RPMI7951 (cell line): ENCODE data around the gene PVALEF. TPM values are rescaled to one million over a fixed set of nuclear protein-coding genes. Genes with fewer than 3 reads are reported as not detected.

Experiments
- DNase-seq: peaks from one replicate; pipeline ENCODE4 v3.0.0-alpha.2; 2012; ENCODE audit warnings: low read depth
- total RNA-seq: library from RNA; depleted of rRNA; stranded (reverse); fragments of >200 nt; shearing (Covaris generic); gene quantifications from 2 replicates; pipeline ENCODE4 v1.2.3, GENCODE V29; 2014

The PVALEF gene
- total RNA-seq, 1 experiment from 2014 or later: not detected

DNA sequence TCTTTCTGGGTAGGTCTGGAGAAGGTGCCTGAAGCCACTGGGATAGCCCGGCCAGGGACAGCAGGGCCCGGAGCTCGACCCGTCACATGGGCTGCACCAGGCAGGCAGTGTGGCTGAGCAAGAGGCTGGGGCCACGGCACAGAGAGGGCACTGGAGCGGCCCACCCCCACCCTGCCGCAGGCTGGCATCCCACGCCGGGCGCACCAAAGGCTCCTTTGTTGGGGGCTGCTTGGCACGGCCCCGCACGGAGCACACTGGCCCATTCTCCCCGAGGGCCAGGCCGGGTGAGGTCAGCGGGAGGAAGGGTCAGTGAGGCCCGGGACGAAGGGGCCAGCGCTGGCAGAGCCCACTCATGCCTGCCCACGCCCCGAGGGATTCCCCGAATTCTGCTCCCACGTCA is 36.5 kb upstream of the PVALEF start:
- no peak for DNase-seq

DNA sequence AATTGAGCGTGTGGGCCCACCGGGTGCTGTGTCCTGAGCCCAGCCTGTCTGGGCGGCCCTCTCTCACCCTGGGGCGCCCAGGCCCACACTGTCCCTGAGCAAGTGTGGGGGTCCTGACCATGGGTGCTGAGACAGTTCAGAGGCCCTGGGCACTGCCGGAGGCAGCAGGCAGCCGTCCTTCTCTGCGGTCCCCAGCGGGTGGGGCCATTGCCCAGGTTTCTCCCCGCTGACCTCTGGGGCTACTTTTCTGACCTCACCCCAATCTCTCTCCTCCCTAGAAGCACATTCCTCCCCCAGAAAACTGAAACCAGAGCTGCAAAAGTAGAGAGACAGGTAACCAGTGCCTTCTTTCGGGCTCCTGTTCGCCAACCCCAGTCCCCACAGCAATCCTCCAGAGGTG is 36.0 kb upstream of the PVALEF start:
- DNase-seq: no peak

DNA sequence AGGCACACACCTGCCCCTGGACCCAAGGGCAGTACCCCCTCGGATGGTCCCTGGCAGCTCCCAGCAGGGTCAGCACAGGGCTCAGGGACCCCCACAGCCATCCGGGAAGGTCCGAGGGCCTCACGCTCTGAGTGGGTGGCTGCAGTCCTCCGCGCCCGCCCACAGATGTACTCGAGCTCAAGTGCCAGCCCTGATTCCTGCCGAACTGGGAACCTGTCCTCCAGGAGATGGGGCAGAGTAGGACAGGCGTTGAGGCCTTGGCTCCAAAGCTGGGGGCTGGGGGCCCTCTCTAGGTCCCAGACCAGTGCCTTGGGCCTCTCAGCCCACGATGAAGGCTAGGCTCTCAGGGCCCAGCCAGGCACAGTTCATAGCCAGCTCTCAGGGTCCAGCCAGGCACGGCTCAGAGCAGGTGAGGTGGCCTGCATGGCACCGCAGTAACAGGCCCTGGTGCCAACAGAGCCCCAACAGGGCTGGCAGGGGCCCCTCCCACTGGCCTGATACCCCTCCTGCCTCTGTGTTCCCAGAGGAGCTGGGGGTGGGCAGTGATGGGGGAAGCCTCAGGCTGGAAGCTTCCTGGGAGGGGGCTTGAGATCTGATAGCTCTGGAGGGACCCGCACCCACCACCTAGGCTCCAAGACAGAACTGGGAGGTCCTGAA is 35.5 kb upstream of the PVALEF start:
- DNase-seq: no peak

DNA sequence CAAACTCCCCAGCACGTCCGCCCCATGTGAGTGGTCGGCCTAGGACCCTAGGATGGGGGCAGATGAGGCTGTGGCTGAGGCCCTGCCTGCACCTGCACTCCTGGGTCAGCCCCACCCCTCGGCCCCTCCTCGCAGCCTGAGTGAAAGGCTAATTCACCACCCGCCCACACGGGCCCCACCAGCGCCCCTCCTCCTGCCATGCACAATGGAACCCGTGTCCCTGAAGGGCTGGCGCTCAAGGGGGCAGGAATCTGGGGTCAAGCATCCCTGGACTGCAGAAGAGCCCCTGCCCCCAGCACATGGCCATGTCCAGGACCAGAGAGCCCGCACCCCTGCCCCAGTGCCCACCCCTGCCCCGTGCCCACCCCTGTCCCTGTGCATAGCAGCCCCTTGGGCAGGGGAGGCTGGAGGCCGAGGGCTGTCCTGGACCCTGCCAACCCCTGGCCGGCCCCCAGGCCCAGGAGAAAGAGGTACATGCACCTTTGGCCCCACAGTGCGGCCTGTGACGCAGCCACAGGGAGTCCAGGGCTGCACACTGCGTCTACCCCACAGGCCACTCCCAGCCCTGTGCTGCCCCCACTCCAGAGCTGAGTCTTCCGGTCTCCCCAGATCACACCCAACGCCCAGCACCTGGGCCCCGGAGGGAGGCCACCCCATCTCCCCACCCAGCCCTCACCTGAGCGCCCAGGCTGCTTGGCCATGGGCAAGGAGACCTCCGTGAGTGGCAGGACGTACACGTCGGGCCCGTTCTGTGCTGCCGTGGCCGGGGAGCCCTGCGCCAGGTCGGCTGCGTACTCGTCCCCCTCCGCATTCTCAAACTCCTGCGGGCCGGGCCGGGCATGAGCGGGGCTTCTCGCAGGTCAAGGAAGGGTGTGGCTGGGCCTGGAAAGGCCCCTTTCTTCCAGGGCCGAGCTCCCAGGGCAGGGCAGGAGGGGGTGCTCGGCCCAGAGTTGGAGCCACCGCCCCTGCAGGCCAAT is 34.6 kb upstream of the PVALEF start:
- DNase-seq: no peak

DNA sequence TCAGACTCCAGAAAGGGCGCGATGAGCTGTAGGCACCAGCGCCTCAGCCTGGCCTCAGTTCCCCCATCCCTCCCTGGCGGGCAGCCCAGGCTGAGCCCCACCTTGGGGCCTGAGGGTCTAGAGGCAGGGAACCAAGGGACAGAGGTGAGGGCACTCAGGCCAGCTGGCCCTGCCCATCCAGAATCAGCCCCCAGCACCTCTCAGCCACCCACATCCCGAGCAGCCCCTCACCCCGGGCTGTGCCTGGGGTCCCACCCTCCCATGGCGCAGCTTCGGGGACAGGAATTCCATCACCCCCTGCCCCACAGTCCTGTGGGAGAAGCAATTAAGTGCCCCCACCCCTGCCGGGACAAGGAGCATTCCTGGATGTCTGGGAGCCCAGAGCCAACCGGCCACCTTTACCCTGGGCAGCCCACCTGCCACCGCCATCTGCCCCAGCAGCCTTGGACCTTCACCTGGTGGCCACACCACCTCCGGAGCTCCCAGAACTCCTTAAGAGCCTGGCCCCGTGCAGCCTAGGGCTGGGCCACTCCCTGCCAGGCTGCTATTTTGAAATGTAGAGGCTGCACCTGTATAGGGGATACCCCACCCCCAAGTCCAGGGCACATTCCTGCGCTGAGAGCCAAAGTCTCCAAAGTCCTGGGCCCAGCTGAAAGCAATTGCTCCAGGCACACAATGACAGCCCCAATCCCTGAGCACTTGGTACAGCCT is 33.7 kb upstream of the PVALEF start:
- no peak for DNase-seq

DNA sequence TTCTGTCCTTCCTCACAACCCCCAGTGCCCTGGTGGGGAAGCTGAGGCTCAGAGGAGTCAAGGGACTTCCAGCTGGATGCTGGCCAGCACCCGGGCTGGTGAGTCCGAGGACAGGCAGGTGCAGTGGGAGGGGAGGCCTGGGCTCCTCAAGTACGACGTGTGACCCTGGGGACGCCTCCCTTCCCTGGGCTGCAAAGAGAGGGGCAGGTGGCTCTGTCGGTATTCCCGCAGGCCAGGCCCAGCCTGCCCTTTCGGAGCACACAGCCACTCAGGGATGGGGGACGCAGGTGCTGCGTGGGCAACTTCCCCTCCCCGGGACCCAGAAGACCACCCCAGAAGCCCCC is 33.1 kb upstream of the PVALEF start:
- DNase-seq: no peak

DNA sequence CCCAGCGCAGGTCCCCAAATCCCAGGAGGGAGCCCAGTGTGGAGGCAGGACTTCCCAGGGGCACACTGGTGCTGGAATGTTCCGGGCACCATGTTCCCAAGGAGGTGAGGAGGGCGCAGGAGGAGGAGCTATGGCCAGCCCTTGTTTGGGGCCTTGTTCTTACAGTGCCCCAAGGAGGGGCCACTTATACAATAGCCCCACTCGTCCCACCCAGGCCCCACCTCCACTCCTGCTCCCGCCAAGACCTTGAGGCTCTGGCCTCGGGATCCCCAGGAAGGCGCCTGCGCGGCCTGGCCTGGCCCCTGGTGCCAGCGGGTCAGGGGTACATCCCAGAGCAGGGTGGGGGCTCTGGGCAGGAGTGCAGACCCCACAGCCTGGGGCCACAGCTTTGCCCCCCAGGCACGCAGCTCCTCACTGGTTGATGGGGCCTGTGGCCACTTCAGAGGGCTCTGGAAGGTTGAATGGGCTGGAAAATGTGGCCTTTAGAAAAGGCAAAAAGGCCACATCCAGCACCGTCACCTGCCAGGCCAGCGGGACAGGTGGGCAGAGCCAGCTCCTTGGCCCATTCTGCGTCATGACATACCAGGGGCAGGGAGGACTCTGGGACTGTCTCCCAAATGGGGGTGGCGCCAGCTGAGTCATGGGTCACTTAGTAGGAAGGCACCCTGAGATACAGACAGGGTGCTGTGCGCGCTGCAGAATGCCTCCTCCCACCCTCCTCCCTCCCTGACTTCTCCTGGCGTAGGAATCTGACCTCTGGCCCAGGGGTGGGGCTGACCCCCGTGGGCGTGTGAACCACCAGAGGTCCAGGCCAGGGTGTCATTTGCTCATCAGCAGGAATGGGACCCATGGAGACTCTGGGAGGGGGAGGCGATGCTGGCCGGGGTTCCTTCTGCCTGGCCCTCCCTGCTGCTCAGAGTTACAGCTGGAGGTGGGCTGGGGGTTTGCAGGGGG is 32.3 kb upstream of the PVALEF start:
- no peak for DNase-seq

DNA sequence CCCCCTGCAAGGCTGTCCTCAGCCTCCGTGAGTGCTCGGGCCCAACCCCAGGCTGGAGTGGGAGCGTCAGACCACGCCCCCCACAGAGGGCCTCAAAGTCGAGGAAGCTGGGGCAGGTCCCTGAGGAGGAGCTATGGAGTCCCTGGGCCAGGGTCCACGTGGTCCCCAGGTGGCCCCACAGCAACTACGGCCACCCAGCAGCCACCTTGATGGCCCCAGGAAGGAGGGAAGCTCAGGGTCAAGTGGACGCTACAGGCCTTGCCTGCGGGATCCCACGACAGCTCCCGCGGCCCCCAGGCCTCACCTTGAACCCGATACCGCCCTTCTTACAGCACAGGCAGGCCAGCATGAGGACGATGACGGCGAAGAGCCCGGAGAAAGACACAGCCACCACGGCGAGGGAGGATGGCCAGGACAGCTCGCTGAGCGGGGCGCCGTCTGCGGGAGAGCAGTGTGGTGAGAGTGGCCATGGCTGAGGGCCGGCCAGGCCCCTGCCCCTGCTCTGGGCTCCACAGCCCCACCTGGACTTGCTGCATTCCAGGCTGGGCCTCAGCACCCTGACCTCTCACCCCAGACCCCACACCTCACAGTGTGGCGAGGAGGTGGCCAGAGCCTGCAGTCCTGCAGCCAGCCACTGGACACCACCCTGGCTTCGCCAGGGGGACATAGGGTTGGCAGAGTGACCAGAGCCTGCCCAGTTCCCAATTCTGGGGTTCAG is 31.1 kb upstream of the PVALEF start:
- DNase-seq: no peak

DNA sequence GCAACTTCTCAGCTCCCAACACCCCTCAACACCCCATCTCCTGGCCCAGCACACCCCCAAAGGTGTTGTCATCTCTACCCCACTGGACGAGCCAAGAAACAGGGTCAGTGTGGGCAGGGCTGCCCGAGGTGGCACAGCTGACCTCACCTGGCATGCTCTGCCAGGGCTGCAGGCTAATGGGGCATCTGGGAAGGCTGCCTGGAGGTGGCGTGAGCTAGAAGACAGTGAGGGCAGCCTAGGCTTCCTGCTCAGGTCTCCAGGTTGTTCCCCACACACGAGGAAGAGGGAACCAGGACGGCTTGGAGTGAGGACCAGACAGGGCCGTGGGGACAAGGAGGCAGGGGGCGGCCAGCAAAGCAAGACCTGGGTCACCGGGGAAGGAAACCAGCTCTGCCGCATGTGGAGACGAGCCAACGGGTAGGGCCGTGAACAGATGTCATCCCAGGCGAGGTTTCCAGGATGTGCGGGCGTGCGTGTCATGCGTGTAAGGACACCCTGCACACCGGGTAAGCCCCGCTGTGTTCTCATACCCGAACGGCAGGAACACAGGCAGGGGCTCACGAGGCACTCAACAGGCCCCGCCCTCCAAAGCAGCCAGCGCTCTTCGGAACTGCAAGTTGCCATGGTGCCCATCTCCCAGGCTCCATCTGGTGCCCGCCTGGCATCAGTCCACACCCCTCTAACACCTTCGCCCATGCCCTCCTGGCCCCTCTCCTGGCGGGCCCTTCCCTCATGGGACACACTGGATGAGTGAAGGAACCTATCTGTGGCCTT is 29.6 kb upstream of the PVALEF start:
- no peak for DNase-seq

DNA sequence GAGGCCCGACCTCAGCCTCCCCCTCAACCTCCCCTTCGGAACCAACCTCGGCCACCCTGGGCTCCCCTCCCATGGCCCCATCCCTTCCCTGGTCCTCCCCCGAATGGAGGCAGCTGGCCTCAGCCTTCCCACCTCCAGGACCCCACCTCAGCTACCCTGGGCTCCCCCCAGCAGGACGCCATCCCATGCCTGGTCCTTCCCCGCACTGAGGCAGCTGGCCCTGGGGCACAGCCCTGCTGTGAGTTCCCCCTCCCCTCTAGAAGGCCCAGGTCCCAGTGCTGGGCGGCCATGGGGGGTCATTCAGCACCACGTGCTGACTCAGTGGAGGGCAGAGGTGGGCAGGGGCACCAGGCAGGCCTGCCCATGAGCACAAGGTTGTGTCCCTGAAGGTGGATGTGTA is 28.9 kb upstream of the PVALEF start:
- no peak for DNase-seq

DNA sequence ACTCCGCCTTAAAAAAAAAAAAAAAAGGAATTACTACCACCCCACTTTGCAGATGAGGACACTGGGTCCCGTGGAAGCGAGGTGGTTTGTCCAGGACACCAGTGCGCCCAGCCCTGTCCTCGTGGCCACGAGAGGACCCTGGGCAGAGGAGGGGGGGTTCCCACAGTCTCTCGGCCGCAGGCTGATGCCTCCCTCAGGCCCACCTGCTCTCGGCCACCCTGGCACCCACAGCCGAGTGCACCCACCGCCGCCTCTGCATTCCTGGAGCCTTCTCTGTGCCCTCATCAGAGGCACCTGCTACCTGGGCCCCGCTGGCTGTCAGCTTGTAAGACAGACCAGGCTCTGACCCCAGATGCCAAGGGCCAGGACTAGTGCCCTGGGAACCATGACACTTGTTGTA is 28.1 kb upstream of the PVALEF start:
- DNase-seq: no peak

DNA sequence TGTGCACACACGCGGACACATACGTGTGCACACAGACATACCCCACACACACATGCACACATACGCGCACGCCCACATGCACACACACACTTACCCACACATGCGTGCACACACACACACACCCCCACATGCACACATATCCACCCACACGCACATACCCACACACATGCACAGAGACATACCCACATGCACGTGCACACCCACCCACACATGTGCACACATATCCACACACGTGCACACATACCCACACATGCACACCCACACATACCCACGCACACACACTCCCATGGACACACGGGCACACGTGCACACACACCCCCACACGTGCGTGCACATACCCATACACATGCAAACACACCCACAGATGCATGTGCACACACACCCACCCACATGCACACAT is 27.2 kb upstream of the PVALEF start:
- no peak for DNase-seq

DNA sequence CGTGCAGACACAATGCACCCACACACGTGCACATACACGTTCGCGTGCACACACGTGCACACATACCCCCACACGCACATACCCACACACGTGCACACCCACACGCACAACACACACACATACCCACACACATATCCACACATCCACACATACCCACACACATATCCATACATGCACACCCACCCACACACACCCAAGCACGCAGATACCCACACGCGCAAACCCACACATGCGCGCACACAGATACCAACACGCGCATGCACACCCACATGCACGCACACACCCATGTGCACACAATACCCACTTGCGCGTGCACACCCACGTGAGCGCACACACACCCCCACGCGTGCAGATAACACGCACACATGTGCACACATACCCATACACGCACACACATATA is 26.8 kb upstream of the PVALEF start:
- DNase-seq: no peak

DNA sequence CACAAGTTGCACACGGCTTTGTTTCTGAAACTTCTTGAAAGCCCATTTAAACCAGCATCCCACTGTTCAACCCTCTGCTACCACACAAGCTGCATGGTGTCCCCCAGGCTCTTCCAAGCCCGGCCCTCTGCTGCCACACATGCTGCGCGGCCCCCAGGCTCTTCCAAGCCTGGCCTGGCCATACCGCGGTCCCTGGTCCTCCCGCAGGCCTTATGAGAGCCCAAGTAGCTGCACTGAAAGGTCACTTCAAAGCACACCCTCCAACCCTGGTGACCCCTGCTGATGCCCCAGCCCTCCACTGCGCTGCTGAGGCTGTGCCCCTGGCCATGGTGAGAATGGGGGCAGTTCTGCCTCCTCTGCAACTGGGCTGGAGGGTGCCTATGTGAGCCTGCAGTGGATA is 25.9 kb upstream of the PVALEF start:
- DNase-seq: no peak

DNA sequence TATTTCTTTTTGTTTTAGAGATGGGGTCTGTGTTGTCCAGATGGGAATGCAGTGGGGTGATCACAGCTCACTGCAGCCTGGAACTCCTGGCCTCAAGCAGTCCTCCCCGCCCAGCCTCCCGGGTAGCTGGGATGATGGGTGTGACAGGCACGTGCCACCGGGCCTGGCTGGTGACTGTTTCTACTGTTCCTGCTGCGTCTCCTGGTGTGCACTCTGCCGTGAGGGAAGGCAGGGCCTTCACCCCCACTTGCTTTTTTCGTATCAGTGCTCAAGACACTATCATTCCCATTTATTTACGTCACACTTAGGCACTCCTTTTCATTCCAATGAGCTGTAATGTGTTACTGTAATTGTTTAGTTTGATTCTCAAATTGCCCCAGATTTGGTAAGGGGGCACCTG is 25.3 kb upstream of the PVALEF start:
- DNase-seq: no peak

DNA sequence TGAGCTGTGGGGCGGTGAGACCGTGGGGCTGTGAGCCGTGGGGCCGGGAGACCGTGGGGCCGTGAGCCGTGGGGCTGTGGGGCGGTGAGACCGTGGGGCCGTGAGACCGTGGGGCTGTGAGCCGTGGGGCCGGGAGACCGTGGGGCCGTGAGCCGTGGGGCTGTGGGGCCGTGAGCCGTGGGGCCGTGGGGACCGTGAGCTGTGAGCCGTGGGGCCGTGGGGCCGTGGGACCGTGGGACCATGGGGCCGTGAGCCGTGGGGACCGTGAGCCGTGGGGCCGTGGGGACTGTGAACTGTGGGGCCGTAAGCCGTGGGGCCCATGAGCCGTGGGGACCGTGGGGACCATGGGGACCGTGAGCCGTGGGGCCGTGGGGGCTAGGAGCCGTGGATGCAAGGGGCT is 24.6 kb upstream of the PVALEF start:
- DNase-seq: no peak

DNA sequence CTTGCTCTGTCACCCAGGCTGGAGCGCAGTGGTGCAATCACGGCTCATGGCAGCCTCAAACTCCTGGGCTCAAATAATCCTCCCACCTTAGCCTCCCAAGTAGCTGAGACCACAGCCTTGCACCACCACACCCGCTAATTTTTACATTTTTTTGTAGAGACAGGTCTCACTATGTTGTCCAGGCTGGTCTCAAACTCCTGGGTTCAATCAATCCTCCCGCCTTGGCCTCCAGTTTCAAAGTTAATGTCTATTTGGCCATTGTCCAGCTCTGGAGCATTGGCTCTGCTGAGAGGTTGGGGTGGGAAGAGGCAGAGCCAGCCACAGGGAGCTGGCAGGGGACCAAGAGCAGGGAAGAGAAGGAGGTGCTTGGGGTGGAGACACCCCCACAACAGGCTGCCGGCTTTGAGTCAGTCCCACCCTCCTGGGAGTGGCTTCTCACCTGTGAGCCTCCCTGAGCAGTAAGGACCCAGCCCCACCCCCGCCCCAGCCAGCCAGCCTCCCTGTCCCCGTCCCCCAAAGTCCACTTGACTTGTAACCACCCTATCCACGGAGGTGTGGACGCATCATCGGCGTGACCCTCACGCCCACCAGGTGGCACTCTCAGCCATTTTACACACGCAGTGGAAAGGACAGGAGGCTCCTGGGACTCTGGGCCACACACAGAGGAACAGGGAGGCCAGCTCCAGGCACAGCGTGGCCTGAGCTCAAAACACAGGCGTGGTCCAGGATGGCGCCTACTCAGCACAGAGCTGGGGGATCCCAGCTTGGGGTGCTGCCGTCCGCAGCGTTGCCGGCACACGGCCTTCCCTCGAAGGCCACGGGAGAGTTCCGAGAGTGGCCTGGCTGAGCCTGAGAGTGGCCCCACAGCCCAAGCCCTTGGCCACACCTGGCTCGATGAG is 22.8 kb upstream of the PVALEF start:
- peak; percentile 58 for DNase-seq

DNA sequence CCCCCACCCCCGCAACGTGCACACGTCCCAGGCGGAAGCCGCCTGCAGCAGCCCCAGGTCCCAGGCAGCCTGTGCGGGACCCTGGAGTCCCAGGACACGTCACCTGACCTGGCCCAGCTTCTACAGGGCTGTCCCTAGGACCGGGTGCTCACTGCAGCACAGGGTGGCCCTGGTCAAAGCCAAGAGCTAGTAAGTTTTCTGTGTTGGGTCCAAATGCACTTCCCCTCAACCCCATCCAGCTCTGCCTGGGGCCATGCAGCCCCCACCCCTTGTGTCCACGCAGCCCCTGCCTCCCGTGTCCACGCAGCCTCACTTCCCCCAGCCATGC is 22.1 kb upstream of the PVALEF start:
- DNase-seq: no peak

DNA sequence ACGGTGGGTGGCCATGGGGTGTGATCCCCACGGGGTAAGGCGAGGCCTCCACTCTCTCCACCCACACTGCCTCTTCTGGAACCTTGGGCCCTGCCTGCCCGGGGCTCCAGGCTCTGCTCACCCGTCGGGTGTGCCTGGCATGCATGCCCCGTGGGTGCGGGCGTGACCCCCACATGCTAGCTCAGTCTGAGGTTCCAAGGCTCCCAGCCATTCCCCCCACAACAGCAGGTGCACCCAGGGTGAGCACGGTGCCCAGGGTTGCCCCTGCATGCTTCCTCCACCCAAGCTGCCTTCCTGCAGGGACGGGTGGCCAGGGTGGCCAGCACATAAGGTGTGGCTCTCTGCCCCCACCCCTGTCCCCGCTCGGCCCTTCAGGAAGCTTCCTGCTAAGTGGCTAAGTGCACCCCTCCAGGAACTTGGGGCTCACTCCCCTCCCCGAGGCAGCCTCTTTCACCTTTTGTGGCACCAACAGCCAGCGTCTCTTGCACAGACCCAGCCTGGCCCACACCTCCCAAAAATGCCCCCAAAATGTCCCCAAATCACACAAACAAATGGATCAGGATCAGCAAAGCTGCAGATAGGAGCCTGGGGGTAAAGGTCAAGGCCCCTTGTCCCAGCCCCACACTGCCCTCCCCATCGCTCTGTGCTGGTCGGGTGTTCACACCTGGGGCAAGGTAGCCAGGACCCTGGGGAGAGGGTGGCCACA is 21.4 kb upstream of the PVALEF start:
- no peak for DNase-seq
